ENCODE measurements around the gene AHCTF1.

AHCTF1 gene

DNA sequence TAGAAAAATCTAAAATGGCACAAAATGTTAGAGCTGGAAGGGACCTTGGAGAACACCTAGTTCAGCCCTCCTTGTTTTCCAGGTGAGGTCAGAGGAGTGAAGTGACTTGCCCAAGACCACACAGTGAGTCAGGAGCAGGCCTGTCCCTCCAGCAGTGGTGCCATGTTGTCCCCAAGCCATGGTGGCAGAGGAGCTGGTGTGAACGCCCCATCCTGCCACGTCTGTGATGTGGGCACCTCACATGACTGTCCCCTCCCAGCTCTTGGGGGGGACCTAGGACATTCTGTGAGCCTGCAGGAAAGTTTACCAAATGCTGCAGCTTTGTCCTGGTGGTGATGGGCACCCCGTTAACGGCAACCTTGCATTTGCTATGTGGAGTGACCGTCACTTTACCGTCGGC, 141.4 kb downstream of the AHCTF1 start:
- TF ChIP-seq, protein P1, sequence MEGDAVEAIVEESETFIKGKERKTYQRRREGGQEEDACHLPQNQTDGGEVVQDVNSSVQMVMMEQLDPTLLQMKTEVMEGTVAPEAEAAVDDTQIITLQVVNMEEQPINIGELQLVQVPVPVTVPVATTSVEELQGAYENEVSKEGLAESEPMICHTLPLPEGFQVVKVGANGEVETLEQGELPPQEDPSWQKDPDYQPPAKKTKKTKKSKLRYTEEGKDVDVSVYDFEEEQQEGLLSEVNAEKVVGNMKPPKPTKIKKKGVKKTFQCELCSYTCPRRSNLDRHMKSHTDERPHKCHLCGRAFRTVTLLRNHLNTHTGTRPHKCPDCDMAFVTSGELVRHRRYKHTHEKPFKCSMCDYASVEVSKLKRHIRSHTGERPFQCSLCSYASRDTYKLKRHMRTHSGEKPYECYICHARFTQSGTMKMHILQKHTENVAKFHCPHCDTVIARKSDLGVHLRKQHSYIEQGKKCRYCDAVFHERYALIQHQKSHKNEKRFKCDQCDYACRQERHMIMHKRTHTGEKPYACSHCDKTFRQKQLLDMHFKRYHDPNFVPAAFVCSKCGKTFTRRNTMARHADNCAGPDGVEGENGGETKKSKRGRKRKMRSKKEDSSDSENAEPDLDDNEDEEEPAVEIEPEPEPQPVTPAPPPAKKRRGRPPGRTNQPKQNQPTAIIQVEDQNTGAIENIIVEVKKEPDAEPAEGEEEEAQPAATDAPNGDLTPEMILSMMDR (IDR thresholded peaks at IDR 0.05): no peak

DNA sequence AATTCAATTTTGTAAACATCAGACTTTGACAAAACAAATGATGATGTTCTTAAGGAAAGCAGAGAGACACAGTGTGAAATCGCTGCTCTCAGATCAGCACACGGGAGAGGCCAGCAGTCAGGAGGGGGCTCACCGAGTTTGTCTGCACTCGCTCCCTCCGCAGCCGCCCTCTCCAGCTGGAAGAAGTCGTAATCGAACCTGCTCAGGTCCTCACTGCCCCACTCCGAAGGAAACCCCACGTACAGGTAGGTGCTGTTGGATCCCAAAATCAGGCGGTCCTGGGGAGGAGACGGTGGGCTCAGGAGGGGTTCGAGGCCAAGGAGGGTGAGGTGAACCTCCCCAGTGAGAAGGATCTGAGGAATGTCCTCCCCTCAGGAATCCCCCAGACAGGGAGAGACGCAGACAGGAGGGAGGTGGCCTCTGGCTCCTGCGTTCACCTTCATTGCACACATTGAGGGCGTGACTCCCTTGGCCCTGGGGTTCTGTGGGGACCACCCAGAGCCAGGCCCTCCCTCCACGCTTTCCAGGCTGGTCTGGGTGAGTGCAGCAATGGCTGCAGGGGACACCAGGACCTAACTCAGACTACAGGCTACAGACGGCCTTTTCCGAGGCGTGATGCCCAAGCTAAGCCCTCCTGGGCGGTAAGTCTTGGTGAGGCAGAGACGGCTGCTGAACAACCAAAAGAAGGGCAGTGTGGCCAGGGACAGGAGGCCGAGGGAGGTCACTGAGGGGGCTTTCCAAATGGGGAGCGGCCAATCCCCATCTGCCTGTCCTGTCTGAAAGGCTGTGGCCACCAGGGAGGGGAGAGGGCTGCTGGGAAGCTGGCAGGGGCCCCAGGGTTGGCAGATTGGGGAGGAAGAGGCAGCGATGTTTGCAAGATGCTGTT, 142.1 kb downstream of the AHCTF1 start:
- TF ChIP-seq, protein P1 (IDR thresholded peaks at IDR 0.05): no peak

Data from LNCAP (cell line).